Neural crest cell (in vitro differentiated cells): Measurements from ENCODE around the gene CYP2W1. TPM values are rescaled to one million over a fixed set of nuclear protein-coding genes. Genes with fewer than 3 reads are reported as not detected.

Source experiments
- DNase-seq: peaks from one replicate; pipeline ENCODE4 v3.0.0; 2021; ENCODE audit warnings: low read depth, mixed read lengths, low spot score
- H3K27ac Mint-ChIP-seq: one replicate; pipeline ENCODE4 v1.8.0; 2021; ENCODE audit warnings: mild to moderate bottlenecking, mixed read lengths; ENCODE audit not compliant: unreplicated experiment
- H3K27me3 Mint-ChIP-seq: 2 replicates; pipeline ENCODE4 v1.8.0; 2021; ENCODE audit warnings: low read depth, mild to moderate bottlenecking, mixed read lengths
- H3K36me3 Mint-ChIP-seq: 2 replicates; pipeline ENCODE4 v1.8.0; 2021; ENCODE audit warnings: low read depth, mild to moderate bottlenecking, mixed read lengths
- H3K4me1 Mint-ChIP-seq: 2 replicates; pipeline ENCODE4 v1.8.0; 2021; ENCODE audit warnings: mixed read lengths
- H3K4me3 Mint-ChIP-seq: one replicate; pipeline ENCODE4 v1.8.0; 2021; ENCODE audit warnings: mild to moderate bottlenecking, mixed read lengths
- H3K9me3 Mint-ChIP-seq: 2 replicates; pipeline ENCODE4 v1.8.0; 2021; ENCODE audit warnings: mixed read lengths
- CTCF ChIP-seq: fragments of 200-600 bp; sonication (generic); conservative IDR thresholded peaks from 2 replicates; pipeline ENCODE4 v1.5.0; 2021; ENCODE audit warnings: antibody characterized with exemption, mild to moderate bottlenecking
- total RNA-seq: library from RNA; stranded (reverse); gene quantifications from 2 replicates; pipeline ENCODE4 v1.2.1, GENCODE V29; 2021

CYP2W1 gene
- total RNA-seq, 1 donor from 2014 or later, result not detected

GRCh38 chr7:979886-980571 is 3.0 kb upstream of the CYP2W1 start:
- H3K27ac Mint-ChIP-seq, result no peak overlapping the region
- no peak for DNase-seq
- TF ChIP-seq CTCF, result no peak

GRCh38 chr7:981793-982510 is 1.0 kb upstream of the CYP2W1 start:
- no peak overlapping the region for H3K4me3 Mint-ChIP-seq
- no peaks in the 10 kb centered on the region for H3K9me3 Mint-ChIP-seq
- DNase-seq, result no peak
- no peak for TF ChIP-seq CTCF
- no peak overlapping the region for H3K27ac Mint-ChIP-seq
- peaks cover 15% of the 10 kb centered on the region for H3K4me1 Mint-ChIP-seq
- H3K36me3 Mint-ChIP-seq, result no peaks in the 10 kb centered on the region
- peaks cover 8% of the 10 kb centered on the region for H3K27me3 Mint-ChIP-seq

More at GRCh38 chr7:979886-980571, 3.0 kb upstream of the CYP2W1 start:
- Mint-ChIP-seq H3K36me3 (no peaks in the 10 kb centered on the region), H3K27me3 (peaks cover 2% of the 10 kb centered on the region), H3K4me3 (peak overlapping the region; percentile 38), H3K9me3 (no peaks in the 10 kb centered on the region), H3K4me1 (peaks cover 17% of the 10 kb centered on the region)

GRCh38 chr7:982511-983003 is 424 bp upstream of the CYP2W1 start:
- no peak for TF ChIP-seq CTCF

GRCh38 chr7:983616-984071 is 663 bp downstream of the CYP2W1 start:
- H3K27me3 Mint-ChIP-seq, result peaks cover 7% of the 10 kb centered on the region
- peaks cover 3% of the 10 kb centered on the region for H3K4me1 Mint-ChIP-seq
- no peak overlapping the region for H3K27ac Mint-ChIP-seq
- no peak overlapping the region for H3K4me3 Mint-ChIP-seq
- no peaks in the 10 kb centered on the region for H3K36me3 Mint-ChIP-seq
- DNase-seq, result no peak
- H3K9me3 Mint-ChIP-seq, result no peaks in the 10 kb centered on the region
- no peak for TF ChIP-seq CTCF

More at GRCh38 chr7:982511-983003, 424 bp upstream of the CYP2W1 start:
- Mint-ChIP-seq H3K4me1 (peaks cover 9% of the 10 kb centered on the region), H3K27me3 (peaks cover 8% of the 10 kb centered on the region), H3K9me3 (no peaks in the 10 kb centered on the region), H3K4me3 (no peak overlapping the region), H3K36me3 (no peaks in the 10 kb centered on the region), H3K27ac (no peak overlapping the region)
- no peak for DNase-seq

GRCh38 chr7:984361-985126 is 1.6 kb downstream of the CYP2W1 start:
- no peak for DNase-seq
- no peaks in the 10 kb centered on the region for H3K9me3 Mint-ChIP-seq

More at GRCh38 chr7:984361-985126, 1.6 kb downstream of the CYP2W1 start:
- no peak for TF ChIP-seq CTCF
- no peak overlapping the region for H3K27ac Mint-ChIP-seq
- peaks cover 3% of the 10 kb centered on the region for H3K4me1 Mint-ChIP-seq
- no peak overlapping the region for H3K4me3 Mint-ChIP-seq
- no peaks in the 10 kb centered on the region for H3K36me3 Mint-ChIP-seq
- peaks cover 7% of the 10 kb centered on the region for H3K27me3 Mint-ChIP-seq
